ENCODE results near the gene BLM.
"Not testable (repeated sequence)": the region's sequence is repeated elsewhere in the genome, so short reads cannot be mapped to it uniquely, and the experiment has no call there.

Gene BLM

DNA sequence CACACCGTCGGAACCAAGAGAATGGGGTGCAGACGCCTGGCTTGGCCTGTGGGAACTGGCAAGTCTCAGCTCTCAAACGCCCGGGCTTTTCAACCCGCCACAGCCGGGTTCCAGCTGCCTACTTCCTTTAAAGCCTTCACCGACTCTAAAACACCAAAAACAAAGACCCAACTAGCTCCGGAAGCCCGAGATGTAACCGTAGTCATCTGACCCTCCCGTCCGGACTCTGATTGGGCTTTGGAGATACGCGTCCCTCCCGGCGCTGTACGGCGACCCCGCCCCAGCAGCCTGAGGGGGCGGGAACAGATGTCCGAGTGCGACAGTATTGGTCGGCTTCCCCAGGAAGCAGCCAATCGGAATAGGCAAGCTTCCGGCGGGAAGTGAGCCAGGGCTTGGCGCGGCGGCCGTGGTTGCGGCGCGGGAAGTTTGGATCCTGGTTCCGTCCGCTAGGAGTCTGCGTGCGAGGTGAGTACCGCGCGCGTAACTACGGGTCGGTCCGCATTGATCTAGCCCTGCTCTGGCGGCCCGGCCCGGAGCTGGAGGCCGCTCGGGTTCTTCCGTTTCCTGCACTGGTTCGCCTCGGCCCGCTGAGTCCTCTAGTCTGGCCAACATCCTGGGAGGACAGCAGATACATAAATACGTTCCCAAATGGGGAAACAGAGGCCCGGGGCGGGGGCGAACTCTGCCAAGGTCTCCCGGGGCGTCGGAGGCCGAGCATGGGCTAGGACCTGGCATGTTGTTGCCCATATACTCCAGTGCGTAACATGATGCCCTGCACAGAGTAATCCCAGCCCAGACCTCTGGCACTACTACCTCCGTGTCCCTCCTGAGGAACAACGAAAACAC is at the start of gene BLM:
Gene BLM (plus strand): TSS at position 371 of the 846 bp plus-strand sequence. CDS start 30,047 bp downstream, outside the sequence.
- DNase-seq: peak; percentile 86

DNA sequence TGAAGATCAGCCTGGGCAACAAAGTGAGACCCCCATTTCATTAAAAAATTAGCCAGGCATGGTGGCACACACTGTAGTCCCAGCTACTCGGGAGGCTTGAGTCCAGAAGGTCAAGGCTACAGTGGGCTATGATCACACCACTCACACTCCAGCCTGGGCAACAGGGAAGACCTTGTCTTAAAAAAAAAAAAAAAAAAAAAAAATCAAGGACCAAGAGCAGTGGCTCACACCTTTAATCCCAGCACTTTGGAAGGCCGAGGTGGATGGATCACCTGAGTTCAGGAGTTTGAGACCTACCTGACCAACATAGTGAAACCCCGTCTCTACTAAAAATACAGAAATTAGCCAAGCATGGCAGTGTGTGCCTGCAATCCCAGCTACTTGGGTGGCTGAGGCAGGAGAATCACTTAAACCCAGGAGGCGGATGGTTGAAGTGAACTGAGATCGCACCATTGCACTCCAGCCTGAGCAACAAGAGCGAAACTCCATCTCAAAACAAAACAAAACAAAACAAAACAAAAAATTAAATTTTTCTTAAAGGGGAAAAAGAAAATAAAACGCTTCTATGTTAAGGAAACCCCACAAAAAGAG is 49.3 kb upstream of the BLM start:
- DNase-seq: not testable (repeated sequence)

DNA sequence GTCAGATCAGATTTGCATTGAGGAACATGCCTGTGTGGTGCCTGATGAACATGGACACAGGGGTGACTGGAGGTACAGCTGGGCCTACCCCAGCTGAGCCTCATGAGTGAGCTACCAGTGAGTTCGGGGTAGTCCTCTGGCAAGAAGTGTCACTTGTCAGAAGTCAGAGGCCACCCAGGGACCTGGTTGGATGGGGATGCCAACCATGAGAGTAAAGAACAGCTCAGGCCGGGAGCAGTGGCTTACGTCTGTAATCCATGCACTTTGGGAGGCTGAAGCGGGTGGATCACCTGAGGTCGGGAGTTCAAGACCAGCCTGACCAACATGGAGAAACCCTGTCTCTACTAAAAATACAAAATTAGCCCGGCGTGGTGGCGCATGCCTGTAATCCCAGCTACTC is 46.5 kb upstream of the BLM start:
- DNase-seq: not testable (repeated sequence)

DNA sequence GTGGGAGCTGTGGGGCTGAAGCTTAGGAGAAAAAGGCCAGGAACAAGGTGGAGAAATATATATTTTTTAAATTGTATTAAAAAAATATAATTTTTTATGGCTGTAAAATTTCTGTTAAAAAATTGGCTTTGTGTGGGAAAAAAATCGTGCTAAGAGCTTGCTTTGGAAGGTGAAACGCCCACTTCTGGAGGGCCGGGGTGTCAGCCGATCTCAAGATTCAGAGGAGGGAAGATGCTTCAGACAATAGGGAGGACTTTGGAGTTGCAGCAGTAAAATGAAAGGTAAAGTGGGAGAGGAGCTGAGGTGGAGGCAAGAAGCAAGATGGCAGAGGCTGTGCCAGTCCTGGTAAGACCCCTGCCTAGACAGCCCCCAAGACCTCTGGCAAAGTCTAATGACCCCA is 45.9 kb upstream of the BLM start:
- no peak for DNase-seq

DNA sequence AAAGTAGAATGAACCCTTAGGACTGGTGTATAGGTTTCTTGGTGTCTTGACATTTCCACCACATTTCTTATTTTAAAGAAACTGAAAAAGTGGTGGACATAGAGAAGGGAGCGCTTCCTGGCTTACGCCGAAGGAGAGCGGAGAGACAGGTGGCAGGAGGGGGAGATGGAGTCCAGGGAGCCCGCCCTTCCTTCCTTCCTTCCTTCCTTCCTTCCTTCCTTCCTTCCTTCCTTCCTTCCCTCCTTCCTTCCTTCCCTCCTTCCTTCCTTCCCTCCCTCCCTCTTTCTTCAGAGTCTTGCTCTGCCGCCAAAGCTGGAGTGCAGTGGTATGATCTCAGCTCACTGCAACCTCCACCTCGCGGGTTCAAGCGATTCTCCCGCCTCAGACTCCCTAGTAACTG is 43.8 kb upstream of the BLM start:
- not testable (repeated sequence) for DNase-seq

DNA sequence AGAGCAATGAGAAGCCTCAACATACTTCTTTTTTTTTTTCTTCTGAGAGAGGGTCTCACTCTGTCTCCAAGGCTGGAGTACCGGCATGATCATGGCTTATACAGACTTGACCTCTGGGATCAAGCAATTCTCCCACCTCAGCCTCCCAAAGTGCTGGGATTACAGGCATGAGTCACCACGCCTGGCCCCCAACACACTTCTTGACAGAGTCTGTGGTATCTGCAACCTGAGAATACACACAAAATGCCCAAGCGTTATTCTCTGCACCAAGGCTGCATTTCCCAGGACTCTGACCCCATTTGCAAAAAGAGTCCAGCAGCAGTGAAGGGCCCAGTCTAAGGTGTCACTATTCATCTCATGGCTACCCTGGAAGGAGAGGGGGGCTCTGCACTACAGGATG is 42.7 kb upstream of the BLM start:
- no peak for DNase-seq

DNA sequence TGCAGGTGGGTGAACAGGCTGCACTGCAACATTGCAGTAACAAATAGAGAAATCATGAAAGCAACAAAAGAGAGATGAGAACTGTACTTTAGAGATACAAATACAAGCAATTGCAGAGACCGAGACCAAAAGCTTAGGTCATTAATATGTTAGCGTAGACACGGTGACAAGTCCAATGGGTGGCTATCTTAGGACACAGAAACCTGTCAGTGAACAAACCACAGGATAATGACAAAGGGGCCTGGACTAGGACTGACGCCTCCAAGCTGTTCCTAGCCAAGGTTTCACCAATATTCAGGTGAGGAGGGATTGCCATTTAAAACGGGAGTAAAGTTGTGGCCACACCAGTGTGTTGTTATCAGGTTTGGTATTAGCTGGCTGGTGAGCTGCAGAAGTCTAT is 41.7 kb upstream of the BLM start:
- no peak for DNase-seq

DNA sequence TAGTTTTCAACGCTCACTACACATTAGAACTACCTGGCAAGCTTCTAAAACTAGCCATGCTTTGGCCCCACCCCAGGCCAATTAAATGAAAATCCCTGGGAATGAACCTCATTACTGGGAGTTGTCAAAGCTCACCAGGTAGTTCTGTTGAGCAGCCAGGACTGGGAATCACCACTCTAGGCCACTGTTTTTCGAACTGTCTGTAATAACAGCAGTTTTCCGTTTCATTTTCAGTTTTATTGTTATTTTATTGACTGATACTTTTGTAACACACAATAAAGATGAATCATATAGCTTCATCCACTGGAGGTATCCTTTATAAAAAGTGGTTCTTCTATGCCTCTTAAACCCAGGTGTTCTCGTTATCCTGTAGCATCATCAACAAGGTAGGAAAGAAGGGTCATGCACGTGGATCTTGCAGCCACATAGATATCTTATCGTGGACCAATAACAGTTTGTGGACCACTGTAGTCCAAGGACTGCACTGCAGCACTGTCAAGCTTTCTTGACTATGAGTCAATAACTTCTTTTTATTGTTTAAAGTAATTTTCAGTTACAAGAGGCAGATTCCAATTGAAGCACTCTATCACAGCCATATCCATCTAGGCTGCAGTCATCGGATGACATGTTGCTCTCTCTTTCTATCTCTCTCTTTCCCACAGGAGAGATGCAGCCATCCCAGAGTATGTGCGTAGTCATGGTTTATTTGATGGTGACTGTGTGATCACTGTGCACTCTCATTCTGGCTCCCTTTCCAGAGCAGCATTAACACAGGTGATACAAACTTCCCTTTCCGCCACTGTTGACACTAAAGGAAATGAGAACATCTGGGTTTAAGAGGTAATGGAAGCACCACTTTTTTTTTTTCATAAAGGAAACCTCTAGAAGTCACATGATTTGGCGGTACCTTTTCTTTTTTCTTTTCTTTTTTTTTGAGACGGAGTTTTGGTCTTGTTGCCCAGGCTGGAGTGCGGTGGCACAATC is 39.0 kb upstream of the BLM start:
- DNase-seq: no peak

DNA sequence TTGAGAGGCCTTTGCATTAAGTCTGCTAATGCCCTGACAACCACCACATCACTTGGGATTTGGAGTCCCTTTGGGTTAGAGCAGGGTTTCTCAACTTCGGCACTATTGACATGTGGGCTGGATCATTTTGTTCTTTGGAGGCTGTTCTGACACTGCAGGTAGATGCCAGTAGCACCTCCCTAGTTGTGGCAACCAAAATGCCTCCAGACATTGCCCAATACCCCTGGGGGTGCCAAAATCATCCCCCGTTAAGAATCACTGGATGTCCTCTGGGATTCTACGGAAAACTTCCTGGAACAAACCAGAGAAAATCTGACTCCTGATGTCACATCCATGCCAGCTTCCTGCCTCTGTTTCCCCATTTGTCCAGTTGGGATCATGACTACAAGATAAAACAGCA is 37.2 kb upstream of the BLM start:
- DNase-seq: no peak

DNA sequence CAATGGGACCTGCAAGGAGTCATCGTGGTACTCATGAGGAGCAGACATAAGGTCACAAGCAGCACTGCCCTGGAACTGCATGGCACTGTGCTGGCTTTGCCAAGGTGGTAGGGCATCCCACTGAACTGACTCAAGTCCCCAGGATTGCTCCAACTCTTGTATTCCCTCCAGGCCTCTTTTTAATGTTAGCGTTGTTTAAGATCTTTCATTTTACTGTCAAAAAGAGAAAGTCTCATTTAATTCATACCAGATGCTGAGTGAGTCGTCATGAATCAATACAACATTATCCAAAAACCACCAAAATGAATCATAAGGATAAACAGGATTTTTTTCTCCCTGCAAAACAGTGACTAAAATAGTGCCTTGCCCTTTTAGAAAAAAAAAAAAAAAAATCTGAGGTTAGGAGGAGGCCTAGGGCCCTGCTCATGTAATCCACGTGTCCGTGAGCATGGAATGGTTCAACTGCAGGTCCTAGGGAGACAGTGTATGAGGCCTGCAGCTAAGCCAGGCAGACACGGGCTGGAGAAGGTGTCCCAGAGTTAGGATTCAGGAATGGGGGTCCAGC is 36.7 kb upstream of the BLM start:
- DNase-seq: no peak

DNA sequence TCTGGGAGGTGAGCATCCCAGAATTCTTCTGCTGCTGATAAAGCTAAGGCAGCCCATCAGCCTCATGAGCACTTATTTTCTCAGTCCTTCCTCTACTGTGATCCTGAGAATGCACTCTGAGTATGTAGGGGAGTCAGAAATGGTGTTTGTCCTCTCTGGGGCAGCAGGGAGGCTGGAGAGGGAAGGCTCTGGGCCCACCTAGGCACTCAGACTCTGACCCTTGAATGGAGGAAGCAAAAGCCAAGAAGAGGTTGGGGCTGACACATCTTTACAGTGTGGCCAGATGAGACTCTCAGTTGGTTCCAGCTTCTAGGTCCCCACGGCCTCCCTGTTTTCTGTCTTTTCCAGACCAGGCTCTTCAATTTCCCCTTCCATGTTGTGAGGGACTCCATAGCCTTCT is 36.1 kb upstream of the BLM start:
- DNase-seq: no peak

DNA sequence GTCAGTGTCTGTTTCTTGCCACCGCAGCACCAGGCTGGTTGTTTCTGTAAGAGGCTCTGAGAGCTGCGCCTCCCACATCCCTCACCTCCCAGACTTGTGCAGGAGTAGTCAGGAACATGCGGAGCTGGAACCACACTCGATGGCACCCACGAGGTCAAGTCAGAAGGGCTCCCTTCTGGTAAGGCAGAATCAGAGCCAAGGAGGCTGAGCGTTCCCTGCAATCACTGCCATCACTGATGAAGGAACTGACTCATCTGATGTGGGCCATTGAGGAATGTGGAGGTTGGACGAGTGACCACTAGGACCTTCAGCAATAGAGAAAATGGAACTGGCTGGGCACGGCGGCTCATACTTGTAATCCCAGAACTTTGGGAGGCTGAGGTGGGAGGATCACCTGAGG is 35.7 kb upstream of the BLM start:
- DNase-seq: no peak

DNA sequence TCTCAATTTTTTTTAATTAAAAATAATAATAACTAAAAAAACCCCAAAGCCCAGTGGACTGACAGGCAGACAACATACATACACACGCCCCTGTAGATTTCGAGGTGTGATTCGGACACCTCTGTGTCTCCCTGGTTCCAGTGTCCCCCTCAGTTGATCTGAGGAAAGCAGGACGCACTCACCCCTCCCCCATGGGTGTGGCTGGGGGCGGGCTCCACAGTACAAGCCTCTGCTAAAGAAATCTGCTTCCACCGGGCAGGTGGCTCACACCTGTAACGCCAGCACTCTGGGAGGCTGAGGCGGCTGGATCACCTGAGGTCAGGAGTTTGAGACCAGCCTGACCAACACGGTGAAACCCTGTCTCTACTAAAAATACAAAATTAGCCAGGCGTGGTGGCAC is 33.8 kb upstream of the BLM start:
- no peak for DNase-seq

DNA sequence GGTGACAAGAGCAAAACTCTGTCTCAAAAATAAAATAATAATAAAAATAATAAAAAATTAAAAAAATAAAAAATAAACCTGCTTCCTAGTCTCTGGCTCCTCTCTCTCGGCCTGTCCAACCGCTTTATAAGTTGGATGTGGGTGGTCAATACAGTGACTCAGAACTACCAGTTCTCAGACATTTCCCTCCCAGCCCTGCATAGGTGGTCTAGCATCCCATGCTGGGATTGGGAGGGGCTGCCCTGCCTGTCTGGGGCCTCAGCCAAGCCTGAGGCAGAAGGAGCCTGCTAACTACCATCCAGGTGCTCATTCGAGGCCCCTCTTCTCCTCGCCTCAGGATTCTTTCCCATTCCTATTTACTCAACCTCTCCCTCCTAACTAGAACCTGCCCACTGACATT is 33.3 kb upstream of the BLM start:
- no peak for DNase-seq

DNA sequence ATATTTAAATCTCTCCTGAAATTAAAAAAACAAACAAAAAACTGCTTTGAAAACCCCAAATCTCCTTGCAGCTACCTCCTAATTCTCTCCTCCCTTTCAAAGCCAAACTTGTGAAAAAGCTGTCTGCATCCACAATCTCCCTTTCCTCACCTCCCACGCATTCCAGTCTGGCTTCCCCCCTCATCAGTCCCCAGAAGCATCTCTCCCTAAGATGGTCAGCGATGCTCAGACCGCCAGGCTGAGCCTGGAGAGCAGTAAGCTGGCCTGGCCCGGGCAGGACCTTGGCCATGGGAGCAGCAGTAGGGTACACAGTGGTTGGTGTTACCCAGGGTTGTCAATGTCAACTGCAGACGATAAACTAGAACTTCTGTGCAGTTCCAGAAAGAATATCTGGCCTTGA is 32.9 kb upstream of the BLM start:
- DNase-seq: no peak

DNA sequence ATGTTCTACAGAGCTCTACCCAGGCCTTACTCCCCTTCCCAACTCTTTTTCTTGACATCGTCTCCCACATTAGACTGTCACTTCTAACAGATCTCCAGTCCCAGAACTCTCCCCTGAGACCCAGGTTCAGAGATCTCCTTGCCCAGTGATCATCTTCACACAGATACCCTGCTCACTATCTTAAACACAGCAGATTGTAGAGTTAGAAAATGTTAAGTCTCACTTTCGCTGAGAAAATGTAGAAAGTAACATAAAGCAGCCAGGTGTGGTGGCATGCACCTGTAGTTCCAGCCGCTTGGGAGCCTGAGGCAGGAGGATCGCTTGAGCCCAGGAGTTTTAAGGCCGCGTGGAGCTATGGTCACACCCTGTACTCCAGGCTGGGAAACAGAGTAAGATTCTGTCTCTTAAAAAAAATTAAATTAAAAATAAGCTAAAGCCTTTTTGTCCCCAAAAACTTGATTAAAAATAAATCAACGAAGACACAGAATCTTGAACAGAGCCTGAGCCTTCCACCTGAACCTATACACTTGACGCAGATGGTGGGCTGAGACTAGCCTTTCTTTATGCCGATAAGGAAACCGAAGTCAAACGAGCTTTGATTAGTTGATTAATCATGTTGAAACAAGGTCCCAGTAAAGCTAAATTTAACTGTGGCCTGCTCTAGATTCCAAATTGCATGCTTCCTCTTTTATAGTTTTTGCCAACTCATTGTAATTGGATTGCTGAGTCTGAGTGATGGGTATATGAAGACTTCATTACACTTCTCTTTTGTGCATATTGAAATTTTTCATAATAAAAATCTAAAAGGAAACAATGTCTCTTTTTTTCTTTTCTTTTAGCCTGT is 31.3 kb upstream of the BLM start:
- DNase-seq: no peak

DNA sequence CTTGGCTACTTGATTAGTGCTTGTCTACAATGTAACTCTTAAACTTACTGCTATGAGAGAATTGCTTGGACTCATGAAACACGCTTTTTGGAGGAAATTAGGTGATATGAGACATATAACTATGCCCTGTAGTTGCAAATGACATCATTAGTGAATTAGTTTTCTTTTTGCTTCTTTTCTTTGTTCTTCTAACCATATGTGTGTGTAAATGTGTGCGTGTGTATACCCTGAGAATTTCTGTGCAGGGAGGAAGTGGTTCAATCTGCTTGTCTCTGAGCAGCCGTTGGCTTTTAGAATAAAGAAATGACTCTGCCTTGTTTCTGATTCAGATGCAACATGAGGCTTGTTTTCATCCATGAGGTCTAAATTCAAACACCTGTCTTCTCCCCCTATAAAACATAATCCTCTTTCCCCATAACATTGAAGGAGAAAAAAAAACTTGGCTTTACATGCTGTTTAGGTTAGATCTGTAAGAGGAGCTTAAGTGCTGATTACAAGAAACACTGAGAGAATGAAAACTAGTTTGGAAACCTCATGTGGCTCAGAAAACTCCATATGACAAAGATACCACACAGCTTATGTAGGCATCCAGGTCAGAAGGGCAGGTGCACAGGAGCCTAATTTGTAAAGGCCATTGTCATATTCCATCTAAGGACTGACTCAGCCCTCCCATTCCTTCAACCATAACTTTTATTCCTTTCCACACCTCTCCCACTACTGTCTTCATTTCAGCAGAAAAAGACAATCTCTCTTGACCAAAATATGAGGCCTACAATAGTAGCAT is 30.5 kb upstream of the BLM start:
- DNase-seq: no peak

DNA sequence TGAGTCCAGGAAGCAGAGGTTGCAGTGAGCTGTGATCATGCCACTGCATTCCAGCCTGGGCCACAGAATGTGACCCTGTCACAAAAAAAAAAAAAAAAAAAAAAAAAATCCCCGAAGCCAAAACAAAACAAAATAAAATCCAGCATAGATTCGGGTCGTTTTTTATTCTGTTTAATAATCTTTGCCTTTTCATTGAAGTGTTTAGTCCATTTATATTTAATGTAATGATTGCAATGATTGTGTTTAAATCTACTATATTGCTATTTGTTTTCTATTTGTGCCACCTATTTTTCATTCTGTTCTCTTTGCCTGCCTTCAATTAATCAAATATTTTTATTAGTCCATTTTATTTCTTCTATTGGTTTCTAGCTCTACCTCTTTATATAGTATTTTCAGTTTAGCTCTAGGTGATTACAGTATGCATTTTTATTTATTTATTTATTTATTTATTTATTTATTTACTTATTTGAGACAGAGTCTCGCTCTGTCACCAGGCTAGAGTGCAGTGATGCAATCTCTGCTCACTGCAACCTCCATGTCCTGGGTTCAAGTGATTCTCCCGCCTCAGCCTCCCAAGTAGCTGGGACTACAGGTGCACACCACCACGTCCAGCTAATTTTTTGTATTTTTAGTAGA is 27.7 kb upstream of the BLM start:
- DNase-seq: not testable (repeated sequence)

DNA sequence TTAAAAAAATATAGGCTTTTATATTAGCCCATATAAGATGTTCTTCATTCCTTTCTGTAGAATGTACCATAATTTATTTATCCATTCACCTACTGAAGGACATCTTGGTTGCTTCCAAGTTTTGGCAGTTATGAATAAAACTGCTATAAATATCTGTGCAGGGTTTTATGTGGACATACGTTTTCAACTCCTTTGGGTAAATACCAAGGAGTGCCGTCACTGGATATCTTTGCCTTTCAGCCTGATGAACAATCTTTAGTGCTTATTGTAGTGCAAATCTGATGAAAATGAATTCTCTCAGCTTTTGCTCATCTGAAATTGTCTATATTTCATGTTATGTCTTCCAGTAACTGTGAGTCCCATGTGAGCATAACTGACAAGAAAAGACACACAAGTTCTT is 26.6 kb upstream of the BLM start:
- DNase-seq: no peak

DNA sequence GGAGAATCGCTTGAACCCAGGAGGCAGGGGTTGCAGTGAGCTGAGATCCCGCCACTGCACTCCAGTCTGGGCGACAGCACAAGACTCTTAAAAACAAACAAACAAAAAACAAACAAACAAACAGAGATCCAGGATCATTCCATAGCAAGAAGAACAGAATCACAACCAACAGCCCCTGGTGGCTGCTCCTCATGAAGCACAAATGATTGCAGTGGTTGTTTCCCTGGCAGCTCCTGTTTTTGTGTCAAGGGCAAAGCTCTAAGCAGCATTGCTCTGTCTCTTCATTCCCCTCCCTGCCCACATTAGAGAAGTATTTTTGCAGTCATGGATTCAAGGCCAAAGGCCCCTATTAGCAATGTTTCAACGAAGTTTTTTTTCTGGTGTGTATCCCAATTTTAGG is 25.8 kb upstream of the BLM start:
- no peak for DNase-seq

All from NCI-H748 treated with DMSO at 0.1 percent for 48 hours (cell line).